ENCODE data around the gene FOXO4. TPM values are rescaled to one million over a fixed set of nuclear protein-coding genes. Genes with fewer than 3 reads are reported as not detected.

The FOXO4 gene
- total and polyA plus RNA-seq, 3 donors from 2014 or later, result 39.5 to 71.8 (median 58.0) TPM

DNA sequence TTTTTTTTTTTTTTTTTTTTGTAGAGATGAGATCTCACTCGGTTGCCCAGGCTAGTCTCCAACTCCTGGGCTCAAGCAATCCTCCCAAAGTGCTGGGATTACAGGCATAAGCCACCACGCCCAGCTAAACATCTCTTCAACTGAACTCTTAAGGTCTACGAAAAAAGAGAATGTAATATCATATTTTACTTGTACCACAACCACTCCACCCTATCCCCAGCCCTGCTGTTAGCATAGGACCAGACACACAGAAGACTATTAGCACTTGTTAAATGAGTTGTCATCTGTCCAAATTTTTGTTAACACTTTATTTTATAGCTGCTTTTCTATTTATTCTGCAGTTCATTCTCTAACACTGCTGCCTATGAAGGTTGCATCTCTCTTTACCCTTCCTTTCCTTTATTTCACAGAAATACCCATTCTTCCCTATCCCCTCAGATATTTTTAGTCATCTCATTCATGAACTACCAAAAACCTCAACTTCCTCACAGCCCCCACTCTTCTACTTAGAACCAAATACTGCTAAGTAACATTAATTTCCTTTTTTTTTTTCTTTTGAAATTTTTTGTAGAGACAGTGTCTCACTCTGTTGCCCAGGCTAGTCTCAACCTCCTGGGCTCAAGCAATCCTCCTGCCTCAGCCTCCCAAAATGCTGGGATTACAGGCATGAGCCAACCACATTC, 37.7 kb upstream of the FOXO4 start:
- Histone ChIP-seq H3K9me3 (no peaks in the 10 kb centered on the region), H3K4me3 (no peak overlapping the region), H3K4me1 (no peaks in the 10 kb centered on the region), H3K27ac (no peak overlapping the region), H3K27me3 (no peaks in the 10 kb centered on the region), H3K36me3 (ENCODE audit: low read depth, missing control alignments) (no peaks in the 10 kb centered on the region)
- DNase-seq, result no peak
- TF ChIP-seq, protein P1, sequence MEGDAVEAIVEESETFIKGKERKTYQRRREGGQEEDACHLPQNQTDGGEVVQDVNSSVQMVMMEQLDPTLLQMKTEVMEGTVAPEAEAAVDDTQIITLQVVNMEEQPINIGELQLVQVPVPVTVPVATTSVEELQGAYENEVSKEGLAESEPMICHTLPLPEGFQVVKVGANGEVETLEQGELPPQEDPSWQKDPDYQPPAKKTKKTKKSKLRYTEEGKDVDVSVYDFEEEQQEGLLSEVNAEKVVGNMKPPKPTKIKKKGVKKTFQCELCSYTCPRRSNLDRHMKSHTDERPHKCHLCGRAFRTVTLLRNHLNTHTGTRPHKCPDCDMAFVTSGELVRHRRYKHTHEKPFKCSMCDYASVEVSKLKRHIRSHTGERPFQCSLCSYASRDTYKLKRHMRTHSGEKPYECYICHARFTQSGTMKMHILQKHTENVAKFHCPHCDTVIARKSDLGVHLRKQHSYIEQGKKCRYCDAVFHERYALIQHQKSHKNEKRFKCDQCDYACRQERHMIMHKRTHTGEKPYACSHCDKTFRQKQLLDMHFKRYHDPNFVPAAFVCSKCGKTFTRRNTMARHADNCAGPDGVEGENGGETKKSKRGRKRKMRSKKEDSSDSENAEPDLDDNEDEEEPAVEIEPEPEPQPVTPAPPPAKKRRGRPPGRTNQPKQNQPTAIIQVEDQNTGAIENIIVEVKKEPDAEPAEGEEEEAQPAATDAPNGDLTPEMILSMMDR (IDR thresholded peaks at IDR 0.05), result no peak
- TF ChIP-seq POLR2A (IDR thresholded peaks at IDR 0.05), result no peak
- 98 to 100% methylated on average over 3 of the region's 3 CpGs for WGBS, 2 donors
- intact Hi-C loops (cut with DNase I; ENCODE audit: low total_unique reads), result no loop called here

DNA sequence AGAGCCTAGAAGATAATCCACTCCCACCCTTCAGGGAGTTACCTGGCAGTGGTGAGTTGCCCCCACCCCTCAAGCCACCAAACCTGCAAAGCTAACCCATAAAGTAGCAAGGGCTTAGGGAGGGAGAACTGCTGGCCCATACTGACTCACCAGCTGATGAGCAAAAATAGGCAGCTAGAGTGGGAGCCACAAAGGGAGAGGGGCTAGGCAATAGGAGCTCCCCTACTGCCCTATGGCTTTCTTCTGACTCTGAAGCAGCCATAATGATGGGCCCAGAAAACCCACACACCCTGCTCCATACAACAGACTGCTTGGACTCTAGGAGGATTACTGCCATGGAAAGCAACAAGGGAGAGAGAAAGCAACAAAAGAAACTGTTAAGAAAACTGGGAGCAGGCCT, 35.5 kb upstream of the FOXO4 start:
- DNase-seq, result no peak
- Histone ChIP-seq H3K27me3 (no peaks in the 10 kb centered on the region), H3K9me3 (no peaks in the 10 kb centered on the region), H3K36me3 (ENCODE audit: low read depth, missing control alignments) (no peaks in the 10 kb centered on the region), H3K4me1 (no peaks in the 10 kb centered on the region), H3K27ac (no peak overlapping the region), H3K4me3 (no peak overlapping the region)
- TF ChIP-seq POLR2A (IDR thresholded peaks at IDR 0.05), result no peak
- TF ChIP-seq, protein P1 (IDR thresholded peaks at IDR 0.05), result no peak
- intact Hi-C loops (cut with DNase I; ENCODE audit: low total_unique reads), result no loop called here

DNA sequence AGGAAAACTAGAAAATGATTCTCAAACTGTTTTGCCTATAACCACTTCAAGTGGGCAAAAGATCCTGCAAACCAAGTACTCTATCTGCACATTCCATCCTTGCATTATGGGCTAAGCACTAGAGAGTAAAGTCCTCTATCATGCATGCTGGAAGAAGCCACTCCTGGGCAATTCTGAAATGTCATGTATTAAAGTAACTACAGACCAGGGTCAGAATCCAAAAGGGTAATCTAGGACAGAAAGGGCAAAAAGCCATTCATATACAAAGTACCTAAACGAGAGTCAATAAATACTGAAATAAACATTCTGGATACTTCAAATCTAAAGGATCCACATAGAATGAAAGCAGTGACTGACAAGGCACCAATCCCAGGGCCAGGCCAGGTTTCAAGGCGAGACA, 28.6 kb upstream of the FOXO4 start:
- peak; percentile 16 for DNase-seq
- Histone ChIP-seq H3K36me3 (ENCODE audit: low read depth, missing control alignments) (no peaks in the 10 kb centered on the region), H3K27ac (peak overlapping the region; percentile 83 to 90), H3K4me1 (no peaks in the 10 kb centered on the region), H3K4me3 (peak overlapping the region; percentile 58 to 80), H3K27me3 (no peaks in the 10 kb centered on the region), H3K9me3 (no peaks in the 10 kb centered on the region)
- intact Hi-C loops (cut with DNase I; ENCODE audit: low total_unique reads), result no loop called here
- TF ChIP-seq, protein P1 (IDR thresholded peaks at IDR 0.05), result no peak
- no peak for TF ChIP-seq POLR2A (IDR thresholded peaks at IDR 0.05)
- 4 to 5% methylated on average over 2 of the region's 2 CpGs for WGBS, 2 donors

DNA sequence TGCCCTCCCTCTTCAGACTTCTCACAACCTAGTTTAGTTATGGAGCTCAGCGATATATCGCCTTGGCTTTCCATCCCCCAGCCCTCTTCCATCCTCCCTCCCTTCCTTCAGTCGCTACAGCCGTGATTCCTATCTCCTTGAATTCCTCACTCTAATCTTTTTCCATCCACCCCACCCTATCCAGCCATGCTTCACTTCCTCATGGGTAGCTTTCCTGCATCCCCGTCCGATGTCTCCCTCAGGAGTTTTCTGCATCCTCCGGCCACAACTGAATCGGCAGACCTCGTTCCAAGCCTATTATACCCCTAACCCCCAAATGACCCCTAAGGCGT, 28.0 kb upstream of the FOXO4 start:
- WGBS, 2 donors, result 0% methylated on average over 9 to 10 of the region's 10 CpGs
- peak; percentile 19 for DNase-seq
- Histone ChIP-seq H3K4me1 (no peaks in the 10 kb centered on the region), H3K9me3 (no peaks in the 10 kb centered on the region), H3K27ac (peak overlapping the region; percentile 83 to 90), H3K4me3 (peak overlapping the region; percentile 58 to 80), H3K27me3 (no peaks in the 10 kb centered on the region), H3K36me3 (ENCODE audit: low read depth, missing control alignments) (no peaks in the 10 kb centered on the region)
- intact Hi-C loops (cut with DNase I; ENCODE audit: low total_unique reads), result no loop called here
- no peak for TF ChIP-seq POLR2A (IDR thresholded peaks at IDR 0.05)
- TF ChIP-seq, protein P1 (IDR thresholded peaks at IDR 0.05), result no peak

Data from testis (tissue), 3 donors.